Heart left ventricle (tissue), 13 donors: Measurements from ENCODE around the gene DOCK3.

ENCODE experiments used
- POLR2A ChIP-seq, 2 donors: fragments of 450-650 bp; IDR thresholded peaks; one replicate each; pipeline ENCODE4 v1.6.1; 2017; ENCODE audit warnings: antibody characterized with exemption in 2 of 2, mild to moderate bottlenecking in 2 of 2, moderate library complexity in 2 of 2
- TF ChIP-seq, protein P1 (sequence below), 12 donors: fragments of 200-600 bp; sonication (generic) in 4 of 12; IDR thresholded peaks; one replicate each; pipeline versions ENCODE4 v1.5.0 to v1.8.0; 2018 to 2022; ENCODE audit warnings: antibody characterized with exemption in 12 of 12, mild to moderate bottlenecking in 5 of 12
- donor health status: ischemic (EF 13 %, LVEDD 7.1; RV severe dilation, severe dysfunction).
- donor health status: DM: no; HTN: yes; CAD: no.
- donor health status: DM: no; HTN: no; CAD: no.
- donor health status: ischemic (EF 25% LVEDD 6.9; RV normal size, moderate dysfunction).
- donor health status: ischemic (EF 25% LVEDD 5.7; RV mildly dilated, moderate dysfunction).
- donor health status: ischemic (EF 35%, LVEDD 5.7; RV mildly dilated, moderate dysfunction).
- donor health status: nonischemic (EF 11% LVEDD 7.7; RV severe dilation, severe dysfunction).
- donor health status: DM: yes; HTN: yes; CAD: no.
- donor health status: PGD.
- donor health status: ischemic (EF 29% LVEDD 5.4; RV normal size, mild dysfunction).
- donor health status: nonischemic (EF 23%, LVEDD 6.1; RV moderate dilation, normal function).

DNA sequence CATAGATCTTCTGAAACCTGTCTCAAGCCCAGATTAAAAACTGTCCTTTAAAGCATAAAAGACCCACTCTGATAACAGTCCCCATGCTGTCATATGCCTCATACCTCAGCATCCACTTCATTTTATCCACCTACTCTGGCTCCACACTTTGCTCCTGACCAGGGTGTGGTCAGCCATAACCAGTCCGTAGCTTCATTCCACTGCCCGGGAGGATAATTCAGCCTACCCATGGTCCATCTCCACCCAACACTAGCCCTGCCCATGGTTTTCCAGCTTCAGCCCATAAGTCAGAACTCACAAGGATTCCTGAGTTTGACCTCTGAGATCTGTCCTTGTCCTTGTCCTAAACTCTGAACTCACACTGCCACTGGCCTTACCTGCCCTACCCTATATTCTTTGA is 448.2 kb downstream of the DOCK3 start:
- TF ChIP-seq, protein P1, sequence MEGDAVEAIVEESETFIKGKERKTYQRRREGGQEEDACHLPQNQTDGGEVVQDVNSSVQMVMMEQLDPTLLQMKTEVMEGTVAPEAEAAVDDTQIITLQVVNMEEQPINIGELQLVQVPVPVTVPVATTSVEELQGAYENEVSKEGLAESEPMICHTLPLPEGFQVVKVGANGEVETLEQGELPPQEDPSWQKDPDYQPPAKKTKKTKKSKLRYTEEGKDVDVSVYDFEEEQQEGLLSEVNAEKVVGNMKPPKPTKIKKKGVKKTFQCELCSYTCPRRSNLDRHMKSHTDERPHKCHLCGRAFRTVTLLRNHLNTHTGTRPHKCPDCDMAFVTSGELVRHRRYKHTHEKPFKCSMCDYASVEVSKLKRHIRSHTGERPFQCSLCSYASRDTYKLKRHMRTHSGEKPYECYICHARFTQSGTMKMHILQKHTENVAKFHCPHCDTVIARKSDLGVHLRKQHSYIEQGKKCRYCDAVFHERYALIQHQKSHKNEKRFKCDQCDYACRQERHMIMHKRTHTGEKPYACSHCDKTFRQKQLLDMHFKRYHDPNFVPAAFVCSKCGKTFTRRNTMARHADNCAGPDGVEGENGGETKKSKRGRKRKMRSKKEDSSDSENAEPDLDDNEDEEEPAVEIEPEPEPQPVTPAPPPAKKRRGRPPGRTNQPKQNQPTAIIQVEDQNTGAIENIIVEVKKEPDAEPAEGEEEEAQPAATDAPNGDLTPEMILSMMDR (IDR thresholded peaks at IDR 0.05): no peak
- TF ChIP-seq POLR2A (IDR thresholded peaks at IDR 0.05): no peak
